Lung (tissue), 12 donors: ENCODE data around the gene LHPP. TPM values are rescaled to one million over a fixed set of nuclear protein-coding genes. Genes with fewer than 3 reads are reported as not detected.
A peak's percentile ranks its signal among the peaks of the same experiment; 100 is the strongest.

Experiments
- ATAC-seq: fragments of 200-7000 bp; cut with Tn5 transposase; one replicate; pipeline ENCODE4 v1.9.1; 2020; ENCODE audit warnings: moderate number of reproducible peaks; ENCODE audit not compliant: insufficient read depth, low FRiP score
- DNase-seq, 3 donors: peaks; one replicate each; pipeline ENCODE4 v3.0.0-alpha.2; 2013 to 2017
- H3K27ac ChIP-seq, 2 donors: one replicate each; pipeline ENCODE4 v1.5.1; 2013; ENCODE audit warnings: mild to moderate bottlenecking in 2 of 2, moderate library complexity in 2 of 2, control low read depth in 1 of 2, inconsistent platforms in 1 of 2, low read depth in 1 of 2, low read length in 1 of 2
- H3K27me3 ChIP-seq, 3 donors: one replicate each; pipeline ENCODE4 v1.5.1; 2013; ENCODE audit warnings: low read length in 2 of 3; ENCODE audit not compliant: control insufficient read depth in 3 of 3, insufficient read depth in 3 of 3
- H3K36me3 ChIP-seq, 4 donors: one replicate each; pipeline ENCODE4 v1.5.1; 2013; ENCODE audit warnings: low read length in 4 of 4, mild to moderate bottlenecking in 1 of 4, moderate library complexity in 1 of 4; ENCODE audit not compliant: control insufficient read depth in 4 of 4, insufficient read depth in 4 of 4
- H3K4me1 ChIP-seq, 5 donors: one replicate each; pipeline ENCODE4 v1.5.1; 2013; ENCODE audit warnings: low read length in 5 of 5, mild to moderate bottlenecking in 2 of 5, moderate library complexity in 1 of 5; ENCODE audit not compliant: control insufficient read depth in 5 of 5, insufficient read depth in 5 of 5
- H3K4me3 ChIP-seq: one replicate; pipeline ENCODE4 v1.5.1; 2013; ENCODE audit warnings: mild to moderate bottlenecking, control low read depth, moderate library complexity
- H3K9ac ChIP-seq, 2 donors: one replicate each; pipeline ENCODE4 v1.5.1; 2013; ENCODE audit warnings: low read length in 2 of 2, control low read depth in 1 of 2; ENCODE audit not compliant: insufficient read depth in 1 of 2
- H3K9me3 ChIP-seq, 4 donors: one replicate each; pipeline ENCODE4 v1.5.1; 2013; ENCODE audit warnings: low read length in 3 of 4, mild to moderate bottlenecking in 1 of 4, moderate library complexity in 1 of 4; ENCODE audit not compliant: control insufficient read depth in 4 of 4, insufficient read depth in 3 of 4
- WGBS, 2 donors: extraction: QIAGEN DNeasy Blood & Tissue Kit; methylation state at CpG; one replicate each; pipeline ENCODE4 v1.1.7; 2013; 5-methylcytosine and 5-hydroxymethylcytosine counted together
- polyA plus RNA-seq, 2 donors: library from polyadenylated mRNA; stranded (reverse); fragments of 200-250 nt; gene quantifications; one replicate each; pipeline ENCODE4 v1.2.1, GENCODE V29; 2013
- total RNA-seq, 2 donors: library from RNA; depleted of rRNA in 1 of 2; stranded (reverse); fragments of >200 nt in 1 of 2; gene quantifications; one replicate each; pipeline ENCODE4 v1.2.1, GENCODE V29; 2014 to 2021
- TF ChIP-seq, protein P1 (sequence below): IDR thresholded peaks from 2 replicates; pipeline ENCODE4 v1.5.1; 2012; ENCODE audit warnings: mild to moderate bottlenecking; ENCODE audit errors: control extremely low read depth, extremely low read depth
- donor health status: control.
- donor health status: control.
- donor health status: Bipolar disorder and iron deficiency.
- donor health status: healthy.
- donor health status: DM: yes; HTN: yes; CAD: no.

LHPP gene
- total and polyA plus RNA-seq, 4 donors, result 7.1 to 18.6 (median 14.8) TPM

DNA sequence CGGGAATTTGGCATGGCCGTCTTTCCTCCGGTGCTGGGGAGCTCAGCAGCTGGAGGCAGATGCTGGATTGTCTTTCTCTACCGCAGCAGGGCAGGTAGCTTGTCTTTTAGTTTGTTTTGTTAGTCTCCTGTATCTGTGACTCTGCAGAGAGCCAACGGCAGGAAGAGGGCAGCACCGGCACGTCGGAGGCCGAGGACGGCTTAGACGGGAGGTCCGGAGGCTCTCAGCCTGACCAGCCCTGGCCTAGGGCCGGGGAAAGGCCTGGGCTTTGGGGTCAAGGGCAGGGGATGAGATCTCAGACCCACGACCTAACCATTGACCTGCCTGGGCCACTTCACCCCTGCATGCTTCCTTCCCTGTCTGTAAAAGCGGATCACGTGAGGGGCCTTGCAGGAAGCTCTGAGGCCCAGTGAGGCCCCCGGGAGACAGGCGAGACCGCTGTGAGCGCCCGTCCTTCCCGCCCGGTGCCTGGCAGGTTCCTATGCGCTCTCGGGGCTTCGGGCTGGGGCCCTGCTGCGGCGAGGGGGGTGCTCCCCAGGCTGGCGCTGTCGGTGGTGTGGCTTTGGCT, 72.7 kb downstream of the LHPP start:
- peak; percentile 28 for ATAC-seq
- TF ChIP-seq, protein P1, sequence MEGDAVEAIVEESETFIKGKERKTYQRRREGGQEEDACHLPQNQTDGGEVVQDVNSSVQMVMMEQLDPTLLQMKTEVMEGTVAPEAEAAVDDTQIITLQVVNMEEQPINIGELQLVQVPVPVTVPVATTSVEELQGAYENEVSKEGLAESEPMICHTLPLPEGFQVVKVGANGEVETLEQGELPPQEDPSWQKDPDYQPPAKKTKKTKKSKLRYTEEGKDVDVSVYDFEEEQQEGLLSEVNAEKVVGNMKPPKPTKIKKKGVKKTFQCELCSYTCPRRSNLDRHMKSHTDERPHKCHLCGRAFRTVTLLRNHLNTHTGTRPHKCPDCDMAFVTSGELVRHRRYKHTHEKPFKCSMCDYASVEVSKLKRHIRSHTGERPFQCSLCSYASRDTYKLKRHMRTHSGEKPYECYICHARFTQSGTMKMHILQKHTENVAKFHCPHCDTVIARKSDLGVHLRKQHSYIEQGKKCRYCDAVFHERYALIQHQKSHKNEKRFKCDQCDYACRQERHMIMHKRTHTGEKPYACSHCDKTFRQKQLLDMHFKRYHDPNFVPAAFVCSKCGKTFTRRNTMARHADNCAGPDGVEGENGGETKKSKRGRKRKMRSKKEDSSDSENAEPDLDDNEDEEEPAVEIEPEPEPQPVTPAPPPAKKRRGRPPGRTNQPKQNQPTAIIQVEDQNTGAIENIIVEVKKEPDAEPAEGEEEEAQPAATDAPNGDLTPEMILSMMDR, result peak; percentile 35
- peak; percentile 50 to 65 (median 58) for DNase-seq
- Histone ChIP-seq H3K4me3 (no peak overlapping the region), H3K27ac (no peak overlapping the region), H3K9ac (no peak overlapping the region), H3K36me3 (no peaks in the 10 kb centered on the region), H3K27me3 (no peaks in the 10 kb centered on the region), H3K9me3 (no peaks in the 10 kb centered on the region), H3K4me1 (peaks cover 0 to 16% (median 0%) of the 10 kb centered on the region in 5 donors)
- 22 to 56% methylated on average over 30 of the region's 30 CpGs for WGBS, 2 donors

DNA sequence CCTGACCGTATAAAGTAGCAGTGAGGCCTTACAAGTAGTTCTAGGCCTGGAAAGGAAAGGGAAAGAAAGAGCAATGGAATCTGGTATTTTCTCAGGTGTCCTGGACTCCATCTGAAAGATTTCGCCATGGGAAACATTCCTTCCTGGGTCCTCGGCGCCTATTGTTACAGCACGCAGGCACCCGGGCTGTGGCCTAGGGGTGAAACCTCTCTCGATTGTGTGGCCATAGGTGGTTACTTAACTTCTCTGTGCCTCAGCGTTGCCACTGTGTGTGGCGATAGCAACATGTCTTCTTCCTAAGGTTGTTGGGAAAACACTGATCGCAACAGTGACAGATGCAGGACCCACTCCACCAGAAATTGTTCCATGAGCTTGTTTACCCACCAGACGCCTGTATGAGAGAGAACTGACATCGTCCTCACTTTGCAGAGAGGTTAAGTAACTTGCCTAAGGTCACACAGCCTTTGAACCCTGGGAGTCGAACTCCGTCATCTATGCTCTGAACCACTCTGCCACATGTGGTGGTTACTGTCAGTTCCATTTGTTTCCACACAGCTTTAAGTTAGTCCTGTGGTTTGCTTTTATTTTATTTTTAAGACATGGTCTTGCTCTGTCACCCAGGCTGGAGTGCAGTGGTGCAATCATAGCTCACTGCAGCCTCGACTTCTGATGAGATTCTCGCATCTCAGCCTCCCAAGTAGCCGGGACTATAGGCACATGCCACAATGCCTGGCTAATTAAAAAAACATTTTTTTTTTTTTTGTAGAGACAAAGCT, 73.4 kb downstream of the LHPP start:
- ATAC-seq (no peak), DNase-seq (no peak)
- TF ChIP-seq, protein P1, result no peak
- Histone ChIP-seq H3K9ac (no peak overlapping the region), H3K27ac (no peak overlapping the region), H3K4me1 (peaks cover 0 to 15% (median 0%) of the 10 kb centered on the region in 5 donors), H3K36me3 (no peaks in the 10 kb centered on the region), H3K27me3 (no peaks in the 10 kb centered on the region), H3K9me3 (no peaks in the 10 kb centered on the region), H3K4me3 (no peak overlapping the region)
- 46 to 79% methylated on average over 17 of the region's 17 CpGs for WGBS, 2 donors

DNA sequence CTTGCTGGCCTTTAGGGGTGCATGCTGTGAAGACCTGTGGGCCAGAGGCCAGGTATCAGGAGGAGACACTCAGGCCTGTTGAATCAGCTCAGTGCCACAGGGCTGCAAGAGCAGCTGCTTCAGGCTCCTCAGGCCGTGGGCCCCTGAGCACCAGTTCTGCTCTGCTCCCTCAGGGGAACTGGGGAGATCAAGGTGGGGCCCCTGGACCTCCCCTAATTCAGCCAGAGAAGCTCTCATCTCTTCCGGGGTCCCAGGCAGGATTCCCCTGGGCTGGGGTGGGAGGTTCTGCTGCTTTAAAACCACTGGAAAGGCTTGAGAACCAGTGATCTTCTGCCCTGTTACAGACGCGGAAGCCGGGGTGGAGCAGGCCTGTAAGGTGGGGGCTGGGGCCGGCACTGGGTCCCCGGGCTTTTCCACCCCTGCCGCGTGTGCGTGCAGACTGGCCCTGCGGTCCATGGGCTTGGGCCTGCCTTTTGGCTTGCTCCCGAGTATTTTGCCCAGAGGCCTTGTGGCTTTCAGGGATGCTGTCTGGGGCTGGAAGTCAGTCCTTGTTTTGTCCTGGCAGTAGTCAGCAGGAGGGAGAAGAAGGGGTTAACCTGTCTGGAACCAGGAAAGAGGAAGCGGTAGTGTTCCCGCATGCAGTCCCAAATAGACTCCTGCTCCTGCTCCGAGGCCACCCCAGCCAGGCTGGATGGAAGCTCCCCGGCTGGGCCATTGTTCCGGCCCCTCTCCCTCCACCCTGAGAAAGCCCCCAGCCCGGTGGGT, 74.3 kb downstream of the LHPP start:
- Histone ChIP-seq H3K9ac (no peak overlapping the region), H3K9me3 (no peaks in the 10 kb centered on the region), H3K36me3 (no peaks in the 10 kb centered on the region), H3K27me3 (no peaks in the 10 kb centered on the region), H3K27ac (no peak overlapping the region), H3K4me3 (no peak overlapping the region), H3K4me1 (peaks cover 0 to 9% (median 0%) of the 10 kb centered on the region in 5 donors)
- peak in 1 of 3 donors; percentile 26 for DNase-seq
- TF ChIP-seq, protein P1, result no peak
- no peak for ATAC-seq
- WGBS, 2 donors, result 62 to 68% methylated on average over 18 of the region's 18 CpGs
